Neuronal stem cell (in vitro differentiated cells): ENCODE results near the gene NT5C3B.
"Not testable (repeated sequence)": the region's sequence is repeated elsewhere in the genome, so short reads cannot be mapped to it uniquely, and the experiment has no call there.

Source experiments
- DNase-seq: peaks from one replicate; pipeline ENCODE4 v3.0.0-alpha.2; 2013; ENCODE audit warnings: low spot score
- H2AFZ ChIP-seq: one replicate; pipeline ENCODE4 v1.6.1; 2013; ENCODE audit warnings: mild to moderate bottlenecking, low read length, inconsistent platforms
- H2AK5ac ChIP-seq: 2 replicates; pipeline ENCODE4 v1.6.1; 2013; ENCODE audit warnings: low read depth, mild to moderate bottlenecking, inconsistent platforms, low read length, moderate library complexity, mixed read lengths
- H2BK120ac ChIP-seq: 2 replicates; pipeline ENCODE4 v1.6.1; 2013; ENCODE audit warnings: low read depth, mild to moderate bottlenecking, inconsistent platforms, low read length, moderate library complexity, mixed read lengths
- H2BK12ac ChIP-seq: one replicate; pipeline ENCODE4 v1.6.1; 2013; ENCODE audit warnings: low read length, inconsistent platforms
- H2BK15ac ChIP-seq: 2 replicates; pipeline ENCODE4 v1.6.1; 2013; ENCODE audit warnings: mild to moderate bottlenecking, low read length, inconsistent platforms, mixed read lengths
- H2BK5ac ChIP-seq: one replicate; pipeline ENCODE4 v1.6.1; 2013; ENCODE audit warnings: inconsistent platforms, mild to moderate bottlenecking, low read length, moderate library complexity
- H3K14ac ChIP-seq: one replicate; pipeline ENCODE4 v1.6.1; 2013; ENCODE audit warnings: low read length, inconsistent platforms
- H3K18ac ChIP-seq: 2 replicates; pipeline ENCODE4 v1.6.1; 2013; ENCODE audit warnings: low read length, inconsistent platforms
- H3K23ac ChIP-seq: 2 replicates; pipeline ENCODE4 v1.6.1; 2013; ENCODE audit warnings: low read depth, mild to moderate bottlenecking, mixed read lengths, low read length, inconsistent platforms; ENCODE audit not compliant: poor library complexity
- H3K27ac ChIP-seq: replicated peaks from 3 replicates; pipeline ENCODE4 v1.5.1; 2013; ENCODE audit warnings: low read length, inconsistent platforms
- H3K27me3 ChIP-seq, 3 experiments: 2 replicates each; pipeline ENCODE4 v1.6.1; 2013; ENCODE audit warnings: low read length in 3 of 3, mild to moderate bottlenecking in 2 of 3, inconsistent platforms in 1 of 3, low read depth in 1 of 3, mixed read lengths in 1 of 3, moderate library complexity in 1 of 3; ENCODE audit not compliant: control insufficient read depth in 3 of 3, insufficient read depth in 3 of 3
- H3K36me3 ChIP-seq, 2 donors: replicated peaks in 1 of 2; 2 replicates each; pipeline ENCODE4 v1.6.1; 2013; ENCODE audit warnings: low read length in 2 of 2; ENCODE audit not compliant: control insufficient read depth in 2 of 2, insufficient read depth in 2 of 2
- H3K4ac ChIP-seq: 2 replicates; pipeline ENCODE4 v1.6.1; 2013; ENCODE audit warnings: inconsistent platforms, mild to moderate bottlenecking, low read length, moderate library complexity
- H3K4me1 ChIP-seq, 2 donors: 1 replicate in 1 of 2; 2 replicates in 1 of 2; pipeline ENCODE4 v1.6.1; 2013; ENCODE audit warnings: low read length in 2 of 2, low read depth in 1 of 2; ENCODE audit not compliant: control insufficient read depth in 2 of 2, insufficient read depth in 1 of 2
- H3K4me2 ChIP-seq: one replicate; pipeline ENCODE4 v1.6.1; 2013; ENCODE audit warnings: mild to moderate bottlenecking, low read length, inconsistent platforms; ENCODE audit not compliant: insufficient read depth, poor library complexity, severe bottlenecking
- H3K4me3 ChIP-seq, 2 donors: 2 replicates each; pipeline ENCODE4 v1.5.1; 2013; ENCODE audit warnings: low read length in 2 of 2, mild to moderate bottlenecking in 2 of 2, inconsistent platforms in 1 of 2, moderate library complexity in 1 of 2
- H3K79me1 ChIP-seq: one replicate; pipeline ENCODE4 v1.6.1; 2013; ENCODE audit warnings: low read depth, mild to moderate bottlenecking, inconsistent platforms, low read length, moderate library complexity
- H3K9ac ChIP-seq: one replicate; pipeline ENCODE4 v1.6.1; 2013; ENCODE audit warnings: mild to moderate bottlenecking, low read depth, low read length, inconsistent platforms; ENCODE audit not compliant: poor library complexity
- H3K9me3 ChIP-seq, 2 donors: replicated peaks in 1 of 2; 2 replicates each; pipeline versions ENCODE3 to v1.6.1; 2013; ENCODE audit warnings: low read length in 2 of 2, mild to moderate bottlenecking in 2 of 2, inconsistent platforms in 1 of 2, low read depth in 1 of 2, mixed read lengths in 1 of 2, moderate library complexity in 1 of 2; ENCODE audit not compliant: control insufficient read depth in 2 of 2, insufficient read depth in 1 of 2
- H4K8ac ChIP-seq: one replicate; pipeline ENCODE4 v1.6.1; 2013; ENCODE audit warnings: low read depth, mild to moderate bottlenecking, inconsistent platforms, low read length, moderate library complexity
- H4K91ac ChIP-seq: one replicate; pipeline ENCODE4 v1.6.1; 2013; ENCODE audit warnings: low read length, low read depth, mild to moderate bottlenecking, inconsistent platforms; ENCODE audit not compliant: poor library complexity
- WGBS, 2 donors: extraction: QIAGEN DNeasy Blood & Tissue Kit; methylation state at CpG; one replicate each; pipeline ENCODE4 v1.1.7; 2013; ENCODE audit warnings: missing lambda C conversion rate in 2 of 2, mixed read lengths in 1 of 2; ENCODE audit not compliant: insufficient read length in 2 of 2, insufficient replicate concordance in 1 of 2; ENCODE audit errors: extremely low coverage in 2 of 2; 5-methylcytosine and 5-hydroxymethylcytosine counted together

NT5C3B gene

DNA sequence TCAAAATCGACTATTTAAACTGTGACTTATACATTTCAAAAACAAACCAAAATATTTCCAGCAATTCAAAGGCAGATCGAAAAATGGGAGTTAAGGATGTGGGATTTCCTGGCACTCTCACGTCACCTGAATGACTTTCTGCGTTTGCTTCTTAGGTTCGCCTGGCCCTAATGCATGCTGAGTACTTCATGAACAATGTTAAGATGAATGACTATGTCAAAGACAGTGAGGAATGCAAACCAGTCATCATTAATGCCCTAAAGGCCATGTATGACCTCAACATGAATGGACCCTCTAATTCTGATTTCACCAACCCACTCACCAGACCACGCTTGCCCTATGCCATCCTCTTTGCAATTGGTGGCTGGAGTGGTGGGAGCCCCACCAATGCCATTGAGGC lies 8.9 kb upstream of the NT5C3B start:
- Histone ChIP-seq H3K9ac (no peak overlapping the region), H3K4me2 (no peak overlapping the region), H2AFZ (no peak overlapping the region), H3K23ac (no peak overlapping the region), H3K4ac (no peak overlapping the region), H2BK120ac (no peak overlapping the region), H3K36me3 (peaks cover 3 to 20% of the 10 kb centered on the region in 2 donors), H3K14ac (no peak overlapping the region), H2BK15ac (no peak overlapping the region), H2BK5ac (no peak overlapping the region), H3K4me1 (no peaks in the 10 kb centered on the region), H2BK12ac (peak overlapping the region; percentile 58), H2AK5ac (no peak overlapping the region), H3K4me3 (no peak overlapping the region), H3K27ac (no peak overlapping the region), H3K18ac (no peak overlapping the region), H4K8ac (no peak overlapping the region), H3K27me3 (no peaks in the 10 kb centered on the region), H4K91ac (no peak overlapping the region), H3K9me3 (peaks cover 0 to 2% of the 10 kb centered on the region in 2 donors), H3K79me1 (peaks cover 3% of the 10 kb centered on the region)
- DNase-seq, result no peak
- whole genome bisulfite sequencing, 2 donors, result no CpG with 5 or more reads among the region's 6 CpGs

DNA sequence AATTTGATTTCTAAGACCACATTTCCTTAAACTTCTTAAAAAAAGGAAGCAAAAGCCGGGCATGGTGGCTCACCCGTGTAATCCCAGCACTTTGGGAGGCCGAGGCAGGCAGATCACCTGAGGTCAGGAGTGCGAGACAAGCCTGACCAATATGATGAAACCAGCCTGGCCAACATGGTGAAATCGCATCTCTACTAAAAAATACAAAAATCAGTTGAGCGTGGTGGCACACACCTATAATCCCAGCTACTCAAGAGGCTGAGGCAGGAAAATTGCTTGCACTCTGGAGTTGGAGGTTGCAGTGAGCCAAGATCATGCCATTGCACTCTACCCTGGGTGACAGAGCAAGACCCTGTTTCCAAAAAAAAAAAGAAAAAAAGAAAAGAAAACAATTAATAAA lies 4.7 kb upstream of the NT5C3B start:
- not testable (repeated sequence) for H3K23ac ChIP-seq, H3K27me3 ChIP-seq, H4K8ac ChIP-seq, H3K18ac ChIP-seq, H3K4ac ChIP-seq, H3K36me3 ChIP-seq, H2AFZ ChIP-seq, H3K9me3 ChIP-seq, H4K91ac ChIP-seq, H3K9ac ChIP-seq, DNase-seq, H3K14ac ChIP-seq, H2BK15ac ChIP-seq, H2BK120ac ChIP-seq, H3K4me3 ChIP-seq, H3K27ac ChIP-seq, H2BK5ac ChIP-seq, H3K4me1 ChIP-seq, H2AK5ac ChIP-seq, H3K4me2 ChIP-seq, H2BK12ac ChIP-seq, H3K79me1 ChIP-seq
- no CpG with 5 or more reads among the region's 6 CpGs for WGBS, 2 donors

DNA sequence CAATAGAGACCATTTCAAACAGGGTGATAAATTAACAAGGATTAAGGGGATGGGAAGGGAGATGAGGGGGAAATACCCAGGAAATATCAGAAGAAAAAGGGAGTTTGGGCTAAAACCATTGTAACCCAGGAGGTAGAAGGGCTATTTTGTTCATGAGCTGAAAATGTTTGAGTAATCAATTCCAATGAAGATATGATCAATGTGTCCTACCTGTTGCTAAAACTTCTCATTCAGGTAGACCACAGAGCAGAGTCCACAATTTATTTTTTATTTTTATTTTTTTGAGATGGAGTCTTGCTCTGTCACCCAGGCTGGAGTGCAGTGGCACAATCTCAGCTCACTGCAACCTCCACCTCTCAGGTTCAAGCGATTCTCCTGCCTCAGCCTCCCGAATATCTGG lies 3.4 kb upstream of the NT5C3B start:
- H4K91ac ChIP-seq, H3K9ac ChIP-seq, H3K4me1 ChIP-seq, H2AFZ ChIP-seq, H2BK120ac ChIP-seq, DNase-seq, H3K18ac ChIP-seq, H3K36me3 ChIP-seq, H2AK5ac ChIP-seq, H3K4me2 ChIP-seq, H3K9me3 ChIP-seq, H2BK5ac ChIP-seq, H3K79me1 ChIP-seq, H3K4ac ChIP-seq, H4K8ac ChIP-seq, H2BK12ac ChIP-seq, H2BK15ac ChIP-seq, H3K27me3 ChIP-seq, H3K4me3 ChIP-seq, H3K27ac ChIP-seq, H3K14ac ChIP-seq, H3K23ac ChIP-seq: not testable (repeated sequence)
- WGBS, 2 donors, result no CpG with 5 or more reads among the region's 2 CpGs

- H4K91ac ChIP-seq, result no peak within 1 kb of the TSS
- H3K36me3 ChIP-seq, result peaks cover 0 to 19% of the 10 kb centered on the region in 2 donors
- peaks cover 0 to 3% (median 0%) of the 10 kb centered on the region in 3 experiments for H3K27me3 ChIP-seq
- no peaks in the 10 kb centered on the region for H3K9me3 ChIP-seq
- H2BK15ac ChIP-seq, result no peak within 1 kb of the TSS
- no peak within 1 kb of the TSS for H2BK120ac ChIP-seq
- peaks cover 4% of the 10 kb centered on the region for H3K79me1 ChIP-seq
- H3K4me2 ChIP-seq, result no peak within 1 kb of the TSS
- no peak within 1 kb of the TSS for H3K27ac ChIP-seq
- H4K8ac ChIP-seq, result no peak within 1 kb of the TSS
- H3K23ac ChIP-seq, result peak within 1 kb of the TSS; percentile 88
- no CpG with 5 or more reads among the region's 15 CpGs for WGBS, 2 donors
- peaks cover 3% of the 10 kb centered on the region in 2 donors for H3K4me1 ChIP-seq
- H2AFZ ChIP-seq, result peak within 1 kb of the TSS; percentile 98
- peak within 1 kb of the TSS in 1 of 2 donors; percentile 92 for H3K4me3 ChIP-seq
- no peak within 1 kb of the TSS for H3K18ac ChIP-seq
- no peak for DNase-seq
- H3K9ac ChIP-seq, result no peak within 1 kb of the TSS
- no peak within 1 kb of the TSS for H2BK5ac ChIP-seq
- H3K14ac ChIP-seq, result no peak within 1 kb of the TSS
- H3K4ac ChIP-seq, result no peak within 1 kb of the TSS
- H2BK12ac ChIP-seq, result no peak within 1 kb of the TSS
- no peak within 1 kb of the TSS for H2AK5ac ChIP-seq
Observed at GRCh38 chr17:41837761-41838538, 1.9 kb upstream of the NT5C3B start, which contains the start of gene KLHL10. TSS of gene KLHL10 (plus strand) at chr17:41837825. CDS start at chr17:41837933, 108 bp downstream.
